ENCODE results near the gene GNPNAT1. TPM values are rescaled to one million over a fixed set of nuclear protein-coding genes. Genes with fewer than 3 reads are reported as not detected.

Gene GNPNAT1
- polyA plus RNA-seq, 2 of the 4 experiments (the other 2 are of a cell fraction): 48.6 to 74.3 TPM

DNA sequence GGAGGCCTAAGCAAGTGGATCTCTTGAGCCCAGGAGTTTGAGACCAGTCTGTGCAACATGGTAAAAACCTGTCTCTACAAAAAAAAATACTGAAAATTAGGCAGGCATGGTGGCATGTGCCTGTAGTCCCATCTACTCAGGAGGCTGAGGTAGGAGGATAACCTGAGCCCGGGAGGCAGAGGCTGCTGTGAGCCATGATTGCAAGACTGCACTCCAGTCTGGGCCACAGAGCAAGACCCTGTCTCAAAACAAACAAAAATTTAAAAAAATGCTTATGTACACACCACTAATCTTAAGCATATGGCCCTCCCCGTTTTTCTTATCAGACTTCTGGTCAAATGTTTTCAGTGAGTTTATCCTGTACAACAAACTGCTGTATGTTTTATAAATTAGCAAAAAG lies 1.7 kb upstream of the GNPNAT1 start:
- POLR2A ChIA-PET: interaction anchor here (2.9 kb wide), 1 partner anchor 158 kb away, joined by 14 read pairs; the partner anchor contains the start of gene FERMT2
- 79% methylated on average over 2 of the region's 2 CpGs for WGBS (ENCODE audit: missing lambda C conversion rate)
- H3K4me2 ChIP-seq: no peak overlapping the region
- TF ChIP-seq FOSB (CRISPR knock-in tag; IDR thresholded peaks at IDR 0.05) (no peak), USF2 (IDR thresholded peaks at IDR 0.05) (no peak), TFCP2L1 (CRISPR knock-in tag; IDR thresholded peaks at IDR 0.05) (no peak), NFE2L2 (conservative IDR thresholded peaks at IDR 0.05; ENCODE audit: low read length) (no peak), KDM5A (IDR thresholded peaks at IDR 0.05) (no peak), HOXA7 (CRISPR knock-in tag; IDR thresholded peaks at IDR 0.05) (no peak), HEYL (CRISPR knock-in tag; IDR thresholded peaks at IDR 0.05) (no peak), ELK1 (IDR thresholded peaks at IDR 0.05; ENCODE audit: low read depth, low read length) (no peak), BCL3 (IDR thresholded peaks at IDR 0.05) (no peak), FOSL2 (IDR thresholded peaks at IDR 0.05) (no peak), FOSL2 (CRISPR knock-in tag; IDR thresholded peaks at IDR 0.05) (no peak), MAZ (IDR thresholded peaks at IDR 0.05; ENCODE audit: borderline replicate concordance, low read depth, low read length) (no peak), ZFP36 (IDR thresholded peaks at IDR 0.05; ENCODE audit: borderline replicate concordance, partially characterized antibody) (no peak), CBX8 (IDR thresholded peaks at IDR 0.05) (no peak), SREBF2 (IDR thresholded peaks at IDR 0.05) (no peak), ZNF302 (CRISPR knock-in tag; IDR thresholded peaks at IDR 0.05) (no peak), EHMT2 (IDR thresholded peaks at IDR 0.05; ENCODE audit: low read depth) (no peak), JUNB (IDR thresholded peaks at IDR 0.05) (no peak), SMC3 (IDR thresholded peaks at IDR 0.05) (no peak)
- TF ChIP-seq, protein P1, sequence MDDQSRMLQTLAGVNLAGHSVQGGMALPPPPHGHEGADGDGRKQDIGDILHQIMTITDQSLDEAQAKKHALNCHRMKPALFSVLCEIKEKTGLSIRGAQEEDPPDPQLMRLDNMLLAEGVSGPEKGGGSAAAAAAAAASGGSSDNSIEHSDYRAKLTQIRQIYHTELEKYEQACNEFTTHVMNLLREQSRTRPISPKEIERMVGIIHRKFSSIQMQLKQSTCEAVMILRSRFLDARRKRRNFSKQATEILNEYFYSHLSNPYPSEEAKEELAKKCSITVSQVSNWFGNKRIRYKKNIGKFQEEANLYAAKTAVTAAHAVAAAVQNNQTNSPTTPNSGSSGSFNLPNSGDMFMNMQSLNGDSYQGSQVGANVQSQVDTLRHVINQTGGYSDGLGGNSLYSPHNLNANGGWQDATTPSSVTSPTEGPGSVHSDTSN (IDR thresholded peaks at IDR 0.05): no peak
- H3K4me1 ChIP-seq: peaks cover 19% of the 10 kb centered on the region
- H3K27ac ChIP-seq: no peak overlapping the region
- no peak for FAIRE-seq
- no peak for ATAC-seq
- H3K4me3 ChIP-seq: no peak overlapping the region
- DNase-seq (ENCODE audit: low read depth in 1 of 2, low spot score in 1 of 2): no peak
- H3K9me3 ChIP-seq: no peaks in the 10 kb centered on the region
- CTCF ChIA-PET: no interaction called here

- Histone ChIP-seq H3K4me2 (peak overlapping the region; percentile 85), H3K4me3 (peak overlapping the region; percentile 65), H3K27ac (peak overlapping the region; percentile 92 to 96), H3K4me1 (peaks cover 19% of the 10 kb centered on the region), H3K9me3 (no peaks in the 10 kb centered on the region)
- 70% methylated on average over 7 of the region's 7 CpGs for WGBS (ENCODE audit: missing lambda C conversion rate)
- no peak for FAIRE-seq
- ATAC-seq: no peak; a peak in 3 of 6 replicates
- DNase-seq (ENCODE audit: low read depth in 1 of 2, low spot score in 1 of 2): no peak
- 0 out of 4 replicates have a peak, but pooled peaks of 1 of the 2 experiments have one; percentile 5 for TF ChIP-seq CEBPB (IDR thresholded peaks at IDR 0.05)
- no peak for TF ChIP-seq RARB (CRISPR knock-in tag; IDR thresholded peaks at IDR 0.05)
- ChIA-PET CTCF (no interaction called here), POLR2A (interaction anchor here (0.8 to 2.9 kb wide), 8 partner anchors 9 to 240 kb away, joined by 3 to 14 read pairs (median 4); partner anchors contain the start of genes ERO1A, FERMT2, GPR137C and PSMC6)
Observed at GRCh38 chr14:52792097-52792415, 649 bp upstream of the GNPNAT1 start.

Measured in A549 (cell line).